ENCODE results near the gene CENPL. TPM values are rescaled to one million over a fixed set of nuclear protein-coding genes. Genes with fewer than 3 reads are reported as not detected.
"Not testable (repeated sequence)": the region's sequence is repeated elsewhere in the genome, so short reads cannot be mapped to it uniquely, and the experiment has no call there.

Gene CENPL
- total RNA-seq, 1 donor from 2014 or later = 3.7 TPM

DNA sequence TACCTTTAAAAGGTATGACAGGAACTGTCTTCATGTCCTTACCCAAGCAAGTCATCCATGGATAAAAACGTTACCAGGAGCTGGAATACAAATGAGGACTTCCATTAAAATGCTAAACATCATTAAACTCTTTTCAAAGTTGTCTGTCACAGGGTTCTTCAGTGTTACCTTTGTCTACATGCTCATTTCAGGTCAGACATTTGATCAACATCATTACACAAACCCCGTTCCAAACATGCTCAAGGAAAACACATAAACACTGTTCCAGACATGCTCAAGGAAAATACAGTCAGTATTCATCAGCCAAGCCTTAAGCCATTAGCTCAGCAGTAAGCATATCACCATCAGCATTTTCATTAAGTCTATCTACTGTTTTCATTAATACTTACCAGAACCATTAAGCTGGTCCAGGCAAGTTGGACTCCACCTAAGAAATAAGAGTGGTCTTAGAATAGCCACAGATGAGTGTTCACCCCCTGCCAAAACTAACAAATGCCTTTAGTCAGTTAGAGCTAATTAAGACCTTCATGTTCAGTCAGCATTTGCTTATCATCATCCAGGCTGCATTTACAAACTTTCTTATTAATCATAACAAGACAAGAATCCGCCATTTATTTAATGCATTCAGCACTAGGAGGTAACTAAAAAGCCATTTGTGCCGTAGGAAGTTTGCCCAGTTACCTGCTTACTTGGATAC is 40.9 kb upstream of the CENPL start:
- TF ChIP-seq POLR2A (IDR thresholded peaks at IDR 0.05) = no peak
- TF ChIP-seq, protein P1, sequence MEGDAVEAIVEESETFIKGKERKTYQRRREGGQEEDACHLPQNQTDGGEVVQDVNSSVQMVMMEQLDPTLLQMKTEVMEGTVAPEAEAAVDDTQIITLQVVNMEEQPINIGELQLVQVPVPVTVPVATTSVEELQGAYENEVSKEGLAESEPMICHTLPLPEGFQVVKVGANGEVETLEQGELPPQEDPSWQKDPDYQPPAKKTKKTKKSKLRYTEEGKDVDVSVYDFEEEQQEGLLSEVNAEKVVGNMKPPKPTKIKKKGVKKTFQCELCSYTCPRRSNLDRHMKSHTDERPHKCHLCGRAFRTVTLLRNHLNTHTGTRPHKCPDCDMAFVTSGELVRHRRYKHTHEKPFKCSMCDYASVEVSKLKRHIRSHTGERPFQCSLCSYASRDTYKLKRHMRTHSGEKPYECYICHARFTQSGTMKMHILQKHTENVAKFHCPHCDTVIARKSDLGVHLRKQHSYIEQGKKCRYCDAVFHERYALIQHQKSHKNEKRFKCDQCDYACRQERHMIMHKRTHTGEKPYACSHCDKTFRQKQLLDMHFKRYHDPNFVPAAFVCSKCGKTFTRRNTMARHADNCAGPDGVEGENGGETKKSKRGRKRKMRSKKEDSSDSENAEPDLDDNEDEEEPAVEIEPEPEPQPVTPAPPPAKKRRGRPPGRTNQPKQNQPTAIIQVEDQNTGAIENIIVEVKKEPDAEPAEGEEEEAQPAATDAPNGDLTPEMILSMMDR (IDR thresholded peaks at IDR 0.05) = no peak
- no peak for TF ChIP-seq POLR2AphosphoS5 (IDR thresholded peaks at IDR 0.05; ENCODE audit: insufficient read depth in 1 of 2, low read depth in 1 of 2)
- no peak for DNase-seq (ENCODE audit: extremely low spot score in 2 of 2)
- Histone ChIP-seq H3K27me3 (no peaks in the 10 kb centered on the region), H3K27ac (no peak overlapping the region), H3K4me3 (peak overlapping the region in 1 of 2 donors; percentile 92), H3K36me3 (peaks cover 7 to 56% of the 10 kb centered on the region in 2 donors), H3K4me1 (peaks cover 42% of the 10 kb centered on the region), H3K9me3 (no peaks in the 10 kb centered on the region)
- intact Hi-C loops (cut with DNase I) = loop anchor here (5.0 kb wide), 1 partner anchor 388 kb away; the partner anchor contains the start of gene PRDX6

DNA sequence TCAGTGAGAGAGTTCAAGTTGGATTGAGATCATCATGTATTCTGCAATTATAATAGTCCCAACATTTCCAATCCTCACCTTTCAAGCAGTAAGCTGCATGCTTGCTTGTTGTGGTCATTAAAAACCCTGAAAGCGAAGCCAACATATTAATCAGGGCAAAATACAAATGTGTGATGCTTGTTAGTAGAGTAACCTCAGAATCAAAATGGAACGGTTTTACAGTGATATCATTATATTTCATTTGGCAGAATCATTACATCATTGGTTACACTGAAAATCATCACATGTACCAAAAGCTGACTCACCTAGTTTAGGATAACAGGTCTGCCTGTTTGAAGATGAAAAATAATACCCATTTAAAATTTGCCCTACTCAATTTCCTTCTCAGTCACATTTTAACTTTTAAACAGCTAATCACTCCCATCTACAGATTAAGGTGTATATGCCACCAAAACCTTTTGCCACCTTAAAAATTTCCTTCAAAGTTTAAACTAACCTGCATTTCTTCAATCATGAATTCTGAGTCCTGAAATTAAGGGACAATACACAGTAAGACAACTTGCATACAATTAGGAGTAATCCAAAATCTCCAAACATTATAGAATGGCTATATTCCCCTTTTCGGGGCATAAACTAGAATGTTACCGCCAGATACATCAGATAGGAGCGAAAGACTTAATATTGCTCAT is 39.6 kb upstream of the CENPL start:
- Histone ChIP-seq H3K27ac (no peak overlapping the region), H3K4me1 (peaks cover 37% of the 10 kb centered on the region), H3K4me3 (no peak overlapping the region), H3K9me3 (no peaks in the 10 kb centered on the region), H3K36me3 (peaks cover 7 to 52% of the 10 kb centered on the region in 2 donors), H3K27me3 (no peaks in the 10 kb centered on the region)
- intact Hi-C loops (cut with DNase I) = no loop called here
- DNase-seq (ENCODE audit: extremely low spot score in 2 of 2) = no peak
- no peak for TF ChIP-seq POLR2A (IDR thresholded peaks at IDR 0.05)
- TF ChIP-seq POLR2AphosphoS5 (IDR thresholded peaks at IDR 0.05; ENCODE audit: insufficient read depth in 1 of 2, low read depth in 1 of 2) = no peak
- TF ChIP-seq, protein P1 (IDR thresholded peaks at IDR 0.05) = no peak

DNA sequence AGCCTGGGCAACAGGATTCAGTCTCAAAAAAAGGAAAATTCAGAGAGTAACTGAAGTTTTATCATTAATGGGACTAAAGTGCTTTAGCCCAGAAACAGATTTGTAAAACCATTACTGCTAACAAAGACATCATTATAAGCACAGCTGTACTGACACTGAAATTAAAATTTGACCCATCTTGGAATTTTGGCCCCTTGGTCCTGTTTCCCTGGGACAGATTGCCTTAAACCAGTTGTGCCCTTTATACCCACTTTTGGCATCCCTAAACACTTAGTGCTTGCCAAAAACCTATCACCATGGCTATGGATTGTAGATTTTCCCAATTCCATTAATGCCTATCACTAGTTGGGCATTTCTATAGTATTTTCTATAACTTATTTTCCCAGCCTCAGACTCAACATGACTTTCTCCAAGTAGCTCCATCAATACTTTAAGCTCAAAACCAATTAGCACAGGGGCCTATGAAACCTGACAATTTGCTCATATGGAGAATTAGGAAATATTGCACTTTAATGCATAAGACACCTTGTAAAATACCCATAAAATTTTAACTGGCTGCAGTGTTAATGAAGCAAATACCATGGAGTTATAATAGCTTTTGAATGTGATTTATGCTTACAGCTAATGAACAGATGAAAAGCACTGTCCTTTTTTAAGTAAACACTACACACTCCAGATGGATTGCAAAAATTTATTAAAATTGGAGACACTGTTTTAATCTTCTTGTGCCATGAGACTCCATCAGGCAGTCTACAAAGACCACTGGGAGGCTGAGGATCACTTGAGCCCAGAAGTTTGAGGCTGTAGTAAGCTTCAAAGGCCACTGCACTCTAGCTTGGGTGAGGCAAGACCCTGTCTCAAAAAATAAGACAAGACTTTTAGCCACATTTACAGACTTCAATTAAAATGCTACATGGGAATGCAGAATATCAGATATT is 38.8 kb upstream of the CENPL start:
- Histone ChIP-seq H3K27me3 (no peaks in the 10 kb centered on the region), H3K36me3 (peaks cover 7 to 60% of the 10 kb centered on the region in 2 donors), H3K9me3 (no peaks in the 10 kb centered on the region), H3K4me3 (no peak overlapping the region), H3K27ac (no peak overlapping the region), H3K4me1 (peaks cover 29% of the 10 kb centered on the region)
- intact Hi-C loops (cut with DNase I) = no loop called here
- no peak for DNase-seq (ENCODE audit: extremely low spot score in 2 of 2)
- TF ChIP-seq POLR2A (IDR thresholded peaks at IDR 0.05) = no peak
- TF ChIP-seq POLR2AphosphoS5 (IDR thresholded peaks at IDR 0.05; ENCODE audit: insufficient read depth in 1 of 2, low read depth in 1 of 2) = no peak
- TF ChIP-seq, protein P1 (IDR thresholded peaks at IDR 0.05) = no peak

DNA sequence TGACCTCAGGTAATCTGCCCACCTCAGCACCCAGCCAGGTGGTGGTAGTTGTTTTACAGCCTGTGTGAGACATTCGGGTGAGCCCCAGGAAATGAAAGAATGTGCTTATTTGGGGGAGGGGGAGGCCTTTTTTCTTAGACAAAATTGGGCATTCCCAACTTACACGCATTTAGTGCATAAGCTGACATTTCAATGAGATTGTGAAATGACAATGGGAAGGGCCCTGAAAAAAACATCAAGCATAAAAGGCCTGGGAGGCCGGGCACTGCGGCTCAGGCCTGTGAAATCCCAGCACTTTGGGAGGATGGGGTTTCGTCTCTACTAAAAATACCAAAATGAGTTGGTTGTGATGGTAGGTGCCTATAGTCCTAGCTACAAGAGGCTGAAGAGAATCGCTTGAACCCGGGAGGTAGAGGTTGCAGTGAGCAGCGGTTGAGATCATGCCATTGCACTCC is 38.1 kb upstream of the CENPL start:
- Histone ChIP-seq H3K36me3 (peaks cover 7 to 67% of the 10 kb centered on the region in 2 donors), H3K9me3 (no peaks in the 10 kb centered on the region), H3K4me3 (no peak overlapping the region), H3K27ac (no peak overlapping the region), H3K27me3 (no peaks in the 10 kb centered on the region), H3K4me1 (peaks cover 29% of the 10 kb centered on the region)
- TF ChIP-seq POLR2AphosphoS5 (IDR thresholded peaks at IDR 0.05; ENCODE audit: insufficient read depth in 1 of 2, low read depth in 1 of 2) = no peak
- TF ChIP-seq, protein P1 (IDR thresholded peaks at IDR 0.05) = no peak
- no peak for DNase-seq (ENCODE audit: extremely low spot score in 2 of 2)
- intact Hi-C loops (cut with DNase I) = no loop called here

DNA sequence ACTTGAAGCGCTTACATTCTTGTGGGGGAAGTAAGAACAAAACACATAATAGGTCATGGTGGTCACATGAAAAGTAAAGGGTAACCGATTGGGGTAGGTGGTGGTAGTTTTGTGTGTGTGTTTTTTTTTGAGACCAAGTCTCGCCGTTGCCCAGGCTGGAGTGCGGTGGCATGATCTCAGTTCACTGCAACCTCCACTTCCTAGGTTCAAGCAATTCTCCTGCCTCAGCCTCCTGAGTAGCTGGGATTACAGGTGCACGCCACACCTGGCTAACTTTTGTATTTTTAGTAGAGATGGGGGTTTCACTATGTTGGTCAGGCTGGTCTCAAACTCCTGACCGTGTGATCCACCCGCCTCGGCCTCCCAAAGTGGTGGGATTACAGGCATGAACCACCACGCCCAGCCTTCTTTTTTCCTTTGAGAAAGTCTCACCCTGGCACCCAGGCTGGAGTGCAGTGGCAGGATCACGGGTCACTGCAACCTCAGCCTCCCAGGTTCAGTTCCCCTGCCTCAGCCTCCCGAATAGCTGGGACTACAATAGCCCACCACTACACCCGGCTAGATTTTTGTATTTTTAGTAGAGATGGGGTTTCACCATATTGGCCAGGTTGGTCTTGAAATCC is 37.6 kb upstream of the CENPL start:
- H3K36me3 ChIP-seq = peaks cover 7 to 70% of the 10 kb centered on the region in 2 donors
- DNase-seq (ENCODE audit: extremely low spot score in 2 of 2); intact Hi-C loops (cut with DNase I); H3K4me3 ChIP-seq; H3K27me3 ChIP-seq; H3K9me3 ChIP-seq; H3K27ac ChIP-seq: not testable (repeated sequence)
- H3K4me1 ChIP-seq = peaks cover 27% of the 10 kb centered on the region

Measured in vagina (tissue), 2 donors.